Measurements from ENCODE around the gene FLOT2. TPM values are rescaled to one million over a fixed set of nuclear protein-coding genes. Genes with fewer than 3 reads are reported as not detected.

FLOT2 gene
- total and polyA plus RNA-seq, 2 donors (not counting 1 experiment from before 2014, with no cell fraction given) = 196 to 270 TPM

- Mint-ChIP-seq H3K9me3 (ENCODE audit: insufficient read depth) (peaks cover 2% of the 10 kb centered on the region), H3K4me3 (peak overlapping the region; percentile 72)
Observed at GRCh38 chr17:28926366-28926765, 28.8 kb upstream of the FLOT2 start.

More at GRCh38 chr17:28926366-28926765, 28.8 kb upstream of the FLOT2 start:
- ChIA-PET CTCF (interaction anchor here (0.6 to 2.2 kb wide), 15 partner anchors 10 to 200 kb away, joined by 3 to 14 read pairs (median 5); partner anchors contain the start of genes DHRS13, PHF12 and TLCD1), POLR2A (no interaction called here)
- Histone ChIP-seq H3K4me1 (ENCODE audit: control insufficient read depth in 2 of 2, insufficient read depth in 2 of 2, low read length in 2 of 2) (peaks cover 23 to 27% of the 10 kb centered on the region in 2 donors), H4K20me1 (ENCODE audit: control insufficient read depth, insufficient read depth, low read length, poor library complexity, severe bottlenecking) (peaks cover 50% of the 10 kb centered on the region), H3K4me3 (ENCODE audit: control extremely low read depth in 1 of 5, extremely low read depth in 1 of 5, insufficient read depth in 1 of 5, low read depth in 2 of 5, low read length in 4 of 5) (no peak overlapping the region), H2AFZ (ENCODE audit: insufficient read depth, low read depth, low read length, poor library complexity, severe bottlenecking) (no peak overlapping the region), H3K36me3 (replicated peaks in 1 of 2; ENCODE audit: control extremely low read depth in 1 of 2, control insufficient read depth in 1 of 2, extremely low read depth in 1 of 2, insufficient read depth in 2 of 2, low read length in 1 of 2) (peaks cover 0 to 65% of the 10 kb centered on the region in 2 experiments), H3K27me3 (replicated peaks in 1 of 4; ENCODE audit: control extremely low read depth in 1 of 4, control insufficient read depth in 3 of 4, insufficient read depth in 4 of 4, low read length in 3 of 4) (no peaks in the 10 kb centered on the region), H3K4me2 (replicated peaks; ENCODE audit: low read depth, low read length, poor library complexity, severe bottlenecking) (peak overlapping the region; percentile 32), H3K9me3 (ENCODE audit: control extremely low read depth in 1 of 3, control insufficient read depth in 2 of 3, insufficient read depth in 1 of 3, low read length in 2 of 3) (no peaks in the 10 kb centered on the region), H3K27ac (ENCODE audit: low read length in 2 of 2) (peak overlapping the region; percentile 63 to 74), H3K9ac (ENCODE audit: low read length) (peak overlapping the region; percentile 24), H3K79me2 (ENCODE audit: control insufficient read depth, insufficient read depth, low read length) (peaks cover 86% of the 10 kb centered on the region)
- H3K27ac Mint-ChIP-seq = peak overlapping the region; percentile 89
- ATAC-seq (ENCODE audit: low read depth) (no peak), DNase-seq (no peak)
- intact Hi-C loops (cut with micrococcal nuclease) = no loop called here
- no peaks in the 10 kb centered on the region for H3K27me3 Mint-ChIP-seq
- WGBS (ENCODE audit: insufficient coverage) = 50% methylated on average over 2 of the region's 2 CpGs
- no peak for TF ChIP-seq EZH2 (IDR thresholded peaks at IDR 0.05; ENCODE audit: borderline replicate concordance, insufficient read depth, low read depth, low read length, poor library complexity, severe bottlenecking)
- no peak for TF ChIP-seq CTCF (IDR thresholded peaks at IDR 0.05)
- peaks cover 49% of the 10 kb centered on the region for H3K4me1 Mint-ChIP-seq

Data from B cell (primary cell).